ENCODE results near the gene MYBPC2.

Gene MYBPC2

DNA sequence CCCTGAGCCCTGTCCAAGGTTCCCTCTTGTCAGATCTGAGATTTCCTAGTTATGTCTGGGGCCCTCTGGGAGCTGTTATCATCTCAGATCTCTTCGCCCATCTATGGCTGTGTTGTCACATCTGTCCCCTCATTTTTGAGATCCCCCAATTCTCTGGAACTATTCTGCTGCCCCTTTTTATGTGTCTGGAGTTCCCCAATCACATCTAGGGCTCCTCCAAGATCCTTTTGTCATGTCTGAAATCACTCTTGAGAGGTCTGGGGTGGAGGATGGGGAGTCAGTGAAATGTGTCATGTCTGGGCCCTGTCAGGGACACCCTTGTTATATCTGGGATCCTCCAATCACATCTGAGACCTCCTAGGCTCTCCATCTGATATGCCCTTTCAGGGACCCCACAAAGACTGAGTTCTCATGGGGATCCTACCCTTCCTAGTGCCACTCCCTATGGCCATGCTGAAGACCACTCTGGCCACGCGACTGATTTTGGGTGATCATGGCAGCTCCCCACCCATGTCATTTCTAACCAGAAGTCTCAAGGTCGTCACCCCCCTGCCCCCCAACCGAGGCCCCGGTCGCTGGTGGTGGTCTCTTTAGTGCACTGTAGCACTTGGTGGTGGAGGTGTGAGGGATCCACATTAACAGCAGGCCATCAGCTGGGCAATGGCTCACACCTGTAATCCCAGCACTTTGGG lies 3.8 kb upstream of the MYBPC2 start:
- peaks cover 40% of the 10 kb centered on the region for H3K4me1 Mint-ChIP-seq
- no peaks in the 10 kb centered on the region for H3K9me3 Mint-ChIP-seq
- no peak overlapping the region for H3K27ac Mint-ChIP-seq
- TF ChIP-seq, protein P1, sequence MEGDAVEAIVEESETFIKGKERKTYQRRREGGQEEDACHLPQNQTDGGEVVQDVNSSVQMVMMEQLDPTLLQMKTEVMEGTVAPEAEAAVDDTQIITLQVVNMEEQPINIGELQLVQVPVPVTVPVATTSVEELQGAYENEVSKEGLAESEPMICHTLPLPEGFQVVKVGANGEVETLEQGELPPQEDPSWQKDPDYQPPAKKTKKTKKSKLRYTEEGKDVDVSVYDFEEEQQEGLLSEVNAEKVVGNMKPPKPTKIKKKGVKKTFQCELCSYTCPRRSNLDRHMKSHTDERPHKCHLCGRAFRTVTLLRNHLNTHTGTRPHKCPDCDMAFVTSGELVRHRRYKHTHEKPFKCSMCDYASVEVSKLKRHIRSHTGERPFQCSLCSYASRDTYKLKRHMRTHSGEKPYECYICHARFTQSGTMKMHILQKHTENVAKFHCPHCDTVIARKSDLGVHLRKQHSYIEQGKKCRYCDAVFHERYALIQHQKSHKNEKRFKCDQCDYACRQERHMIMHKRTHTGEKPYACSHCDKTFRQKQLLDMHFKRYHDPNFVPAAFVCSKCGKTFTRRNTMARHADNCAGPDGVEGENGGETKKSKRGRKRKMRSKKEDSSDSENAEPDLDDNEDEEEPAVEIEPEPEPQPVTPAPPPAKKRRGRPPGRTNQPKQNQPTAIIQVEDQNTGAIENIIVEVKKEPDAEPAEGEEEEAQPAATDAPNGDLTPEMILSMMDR (IDR thresholded peaks at IDR 0.05): no peak
- H3K4me3 Mint-ChIP-seq: peak overlapping the region; percentile 22
- H3K27me3 Mint-ChIP-seq (ENCODE audit: low read depth, poor library complexity): peaks cover 42% of the 10 kb centered on the region
- no peaks in the 10 kb centered on the region for H3K36me3 Mint-ChIP-seq (ENCODE audit: low read depth)
- DNase-seq: no peak

DNA sequence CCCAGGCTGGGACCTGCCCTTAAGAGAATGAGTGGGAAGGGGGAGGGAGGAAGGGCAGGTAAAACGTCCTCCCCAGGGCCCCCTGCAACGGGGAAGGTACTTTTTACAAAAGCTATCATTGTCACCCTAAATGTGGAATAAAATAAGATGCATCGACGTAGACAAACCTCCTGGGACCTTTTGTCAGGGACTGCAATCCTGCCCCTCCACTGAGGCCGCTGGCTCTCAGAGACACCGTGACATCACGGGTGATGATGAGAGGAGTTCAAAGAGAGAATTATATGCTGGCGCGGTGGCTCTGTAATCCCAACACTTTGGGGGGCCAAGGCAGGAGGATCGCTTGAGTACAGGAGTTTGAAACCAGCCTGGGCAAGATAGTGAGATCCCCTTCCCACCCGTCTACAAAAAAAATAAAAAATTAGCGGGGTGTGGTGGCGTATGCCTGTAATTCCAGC lies 1.8 kb upstream of the MYBPC2 start:
- Mint-ChIP-seq H3K9me3 (no peaks in the 10 kb centered on the region), H3K27ac (no peak overlapping the region), H3K4me1 (peaks cover 54% of the 10 kb centered on the region), H3K4me3 (peak overlapping the region; percentile 90), H3K27me3 (ENCODE audit: low read depth, poor library complexity) (peaks cover 42% of the 10 kb centered on the region), H3K36me3 (ENCODE audit: low read depth) (no peaks in the 10 kb centered on the region)
- TF ChIP-seq, protein P1 (IDR thresholded peaks at IDR 0.05): no peak
- no peak for DNase-seq

DNA sequence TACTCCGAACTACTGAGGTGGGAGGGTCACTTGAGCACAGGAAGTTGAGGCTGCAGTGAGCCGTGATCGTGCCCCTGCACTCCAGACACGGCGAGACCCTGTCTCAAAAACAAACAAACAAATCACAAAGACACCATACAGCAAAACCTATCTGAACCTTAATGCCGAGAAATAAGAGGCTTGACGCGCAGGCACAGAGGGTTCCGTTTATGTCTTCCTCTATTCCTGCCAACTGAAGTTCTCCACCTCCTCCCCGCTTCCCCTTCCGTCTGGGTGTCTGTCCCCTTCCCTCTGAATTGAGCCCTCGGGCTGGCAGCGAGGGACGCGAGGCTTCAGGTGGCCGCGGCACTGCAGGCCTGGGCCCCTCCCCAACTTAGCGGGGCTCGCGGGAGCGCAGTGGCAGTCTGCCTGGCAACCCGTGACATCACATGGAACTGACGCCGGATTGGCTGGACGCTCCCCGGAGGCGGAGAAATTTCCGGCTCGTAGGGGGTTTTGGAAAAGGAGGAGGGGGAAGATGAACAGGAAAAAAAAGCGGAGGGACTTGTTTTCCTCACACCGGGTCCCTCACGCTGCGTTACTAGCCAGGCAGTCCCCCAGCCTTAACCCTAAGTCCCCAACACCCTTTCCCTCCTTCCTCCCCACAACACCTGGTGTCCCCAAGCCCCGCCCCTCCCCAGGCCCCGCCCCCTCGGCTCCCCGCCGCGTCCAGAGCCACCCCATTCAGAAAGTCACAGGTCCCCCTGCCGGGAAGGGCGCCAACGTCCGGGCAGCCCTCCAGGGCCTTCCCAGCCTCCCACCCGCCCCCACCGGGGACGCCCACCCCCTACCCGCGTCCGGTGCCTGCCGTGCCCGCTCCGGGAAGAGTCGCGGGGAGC lies 1.1 kb upstream of the MYBPC2 start:
- H3K27ac Mint-ChIP-seq: peak overlapping the region; percentile 36
- TF ChIP-seq, protein P1 (IDR thresholded peaks at IDR 0.05): no peak
- H3K27me3 Mint-ChIP-seq (ENCODE audit: low read depth, poor library complexity): peaks cover 42% of the 10 kb centered on the region
- H3K9me3 Mint-ChIP-seq: no peaks in the 10 kb centered on the region
- peak; percentile 94 for DNase-seq
- H3K36me3 Mint-ChIP-seq (ENCODE audit: low read depth): no peaks in the 10 kb centered on the region
- H3K4me1 Mint-ChIP-seq: peaks cover 57% of the 10 kb centered on the region
- peak overlapping the region; percentile 90 for H3K4me3 Mint-ChIP-seq

DNA sequence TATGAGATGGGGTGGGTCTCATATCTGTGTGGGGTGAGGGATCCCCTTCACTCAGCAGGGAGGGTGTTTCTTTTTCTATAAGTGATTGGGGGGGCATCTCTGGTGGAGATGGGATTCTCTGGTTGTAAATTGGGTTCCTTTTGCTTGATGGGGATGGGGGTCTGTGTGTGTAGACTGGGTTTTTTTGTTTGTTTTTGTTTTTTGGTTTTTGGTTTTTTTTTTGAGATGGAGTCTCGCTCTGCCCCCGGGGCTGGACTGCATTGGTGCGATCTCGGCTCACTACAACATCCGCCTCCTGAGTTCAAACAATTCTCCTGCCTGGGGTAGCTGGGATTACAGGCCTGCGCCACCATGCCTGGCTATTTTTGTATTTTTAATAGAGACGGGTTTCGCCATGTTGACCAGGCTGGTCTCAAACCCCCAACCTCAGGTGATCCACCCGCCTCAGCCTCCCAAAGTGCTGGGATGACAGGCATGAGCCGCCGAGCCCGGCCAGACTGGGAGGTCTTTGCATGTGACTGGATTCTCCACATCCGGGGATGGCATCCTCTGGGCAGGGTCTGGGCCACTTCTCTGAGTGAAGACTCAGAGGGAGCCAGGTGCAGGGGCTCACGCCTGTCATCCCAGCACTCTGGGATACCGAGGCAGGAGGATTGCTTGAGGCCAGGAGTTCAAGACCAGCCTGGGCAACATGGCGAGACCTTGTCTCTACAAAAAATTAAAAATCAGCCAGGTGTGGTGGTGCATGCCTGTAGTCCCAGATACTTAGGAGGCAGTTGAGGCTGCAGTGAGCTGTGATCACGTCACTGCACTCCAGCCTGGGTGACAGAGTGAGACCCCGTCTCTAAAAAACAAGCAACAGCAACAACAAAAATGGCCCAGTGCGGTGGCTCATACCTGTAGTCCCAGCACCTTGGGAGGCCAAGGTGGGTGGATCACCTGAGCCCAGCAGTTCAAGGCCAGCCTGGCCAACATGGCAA lies 799 bp downstream of the MYBPC2 start:
- peaks cover 57% of the 10 kb centered on the region for H3K4me1 Mint-ChIP-seq

DNA sequence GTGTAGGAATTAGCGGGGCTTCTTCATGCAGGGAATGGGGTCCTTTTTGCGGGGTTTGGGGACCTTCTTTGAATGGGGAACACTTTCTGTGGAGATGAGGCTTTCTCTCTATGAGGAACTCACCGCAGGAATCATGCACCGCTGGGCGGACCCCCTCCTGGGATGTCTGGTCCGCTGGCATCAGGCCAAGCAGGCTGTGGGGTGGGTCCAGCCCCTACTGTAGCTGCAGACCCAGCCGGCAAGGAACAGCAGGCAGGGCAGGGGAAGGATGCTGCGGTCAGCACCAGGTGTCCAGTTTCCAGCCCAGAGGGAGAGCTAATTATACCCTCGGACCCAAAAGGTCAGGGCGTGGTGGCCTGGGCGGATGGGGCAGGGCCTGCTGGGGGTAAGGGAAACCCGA lies 1.8 kb downstream of the MYBPC2 start:
- no peaks in the 10 kb centered on the region for H3K36me3 Mint-ChIP-seq (ENCODE audit: low read depth)
- H3K9me3 Mint-ChIP-seq: no peaks in the 10 kb centered on the region
- H3K4me3 Mint-ChIP-seq: peak overlapping the region; percentile 42
- peak overlapping the region; percentile 51 for H3K27ac Mint-ChIP-seq
- peaks cover 50% of the 10 kb centered on the region for H3K4me1 Mint-ChIP-seq
- TF ChIP-seq, protein P1 (IDR thresholded peaks at IDR 0.05): no peak
- H3K27me3 Mint-ChIP-seq (ENCODE audit: low read depth, poor library complexity): peaks cover 51% of the 10 kb centered on the region
- DNase-seq: peak; percentile 59

More for the DNA sequence above, 799 bp downstream of the MYBPC2 start:
- Mint-ChIP-seq H3K36me3 (ENCODE audit: low read depth) (no peaks in the 10 kb centered on the region), H3K9me3 (no peaks in the 10 kb centered on the region), H3K4me3 (peak overlapping the region; percentile 82), H3K27me3 (ENCODE audit: low read depth, poor library complexity) (peaks cover 52% of the 10 kb centered on the region), H3K27ac (no peak overlapping the region)
- TF ChIP-seq, protein P1 (IDR thresholded peaks at IDR 0.05): no peak
- no peak for DNase-seq
